Measurements from ENCODE around the gene ABCA7. TPM values are rescaled to one million over a fixed set of nuclear protein-coding genes. Genes with fewer than 3 reads are reported as not detected.

ABCA7 gene
- polyA plus RNA-seq, 1 donor from 2014 or later, result 51.8 TPM

- H3K9me3 ChIP-seq (ENCODE audit: low read length), result no peaks in the 10 kb centered on the region
- H3K27ac ChIP-seq (ENCODE audit: low read length), result no peak overlapping the region
- H4K20me1 ChIP-seq (ENCODE audit: insufficient read depth), result no peaks in the 10 kb centered on the region
- no peak overlapping the region for H2AFZ ChIP-seq (ENCODE audit: low read depth, low read length)
- no peaks in the 10 kb centered on the region for H3K9me2 ChIP-seq (ENCODE audit: insufficient read depth, low read length)
- no peak overlapping the region for H3K9ac ChIP-seq (ENCODE audit: low read length)
- no peak overlapping the region for H3K4me2 ChIP-seq (ENCODE audit: low read length)
- TF ChIP-seq RAD21 (conservative IDR thresholded peaks at IDR 0.05) (no peak), MXI1 (conservative IDR thresholded peaks at IDR 0.05; ENCODE audit: poor library complexity, severe bottlenecking) (no peak), SMC3 (conservative IDR thresholded peaks at IDR 0.05; ENCODE audit: poor library complexity) (no peak), EP300 (conservative IDR thresholded peaks at IDR 0.05; ENCODE audit: poor library complexity, severe bottlenecking) (no peak), EZH2 (IDR thresholded peaks at IDR 0.05; ENCODE audit: borderline replicate concordance, insufficient read depth, low read length, poor library complexity, severe bottlenecking) (no peak), CTCF (IDR thresholded peaks at IDR 0.05; ENCODE audit: poor library complexity, severe bottlenecking) (no peak), TAF1 (IDR thresholded peaks at IDR 0.05; ENCODE audit: low read depth) (no peak), POLR2AphosphoS5 (IDR thresholded peaks at IDR 0.05) (no peak)
- TF ChIP-seq, protein P1, sequence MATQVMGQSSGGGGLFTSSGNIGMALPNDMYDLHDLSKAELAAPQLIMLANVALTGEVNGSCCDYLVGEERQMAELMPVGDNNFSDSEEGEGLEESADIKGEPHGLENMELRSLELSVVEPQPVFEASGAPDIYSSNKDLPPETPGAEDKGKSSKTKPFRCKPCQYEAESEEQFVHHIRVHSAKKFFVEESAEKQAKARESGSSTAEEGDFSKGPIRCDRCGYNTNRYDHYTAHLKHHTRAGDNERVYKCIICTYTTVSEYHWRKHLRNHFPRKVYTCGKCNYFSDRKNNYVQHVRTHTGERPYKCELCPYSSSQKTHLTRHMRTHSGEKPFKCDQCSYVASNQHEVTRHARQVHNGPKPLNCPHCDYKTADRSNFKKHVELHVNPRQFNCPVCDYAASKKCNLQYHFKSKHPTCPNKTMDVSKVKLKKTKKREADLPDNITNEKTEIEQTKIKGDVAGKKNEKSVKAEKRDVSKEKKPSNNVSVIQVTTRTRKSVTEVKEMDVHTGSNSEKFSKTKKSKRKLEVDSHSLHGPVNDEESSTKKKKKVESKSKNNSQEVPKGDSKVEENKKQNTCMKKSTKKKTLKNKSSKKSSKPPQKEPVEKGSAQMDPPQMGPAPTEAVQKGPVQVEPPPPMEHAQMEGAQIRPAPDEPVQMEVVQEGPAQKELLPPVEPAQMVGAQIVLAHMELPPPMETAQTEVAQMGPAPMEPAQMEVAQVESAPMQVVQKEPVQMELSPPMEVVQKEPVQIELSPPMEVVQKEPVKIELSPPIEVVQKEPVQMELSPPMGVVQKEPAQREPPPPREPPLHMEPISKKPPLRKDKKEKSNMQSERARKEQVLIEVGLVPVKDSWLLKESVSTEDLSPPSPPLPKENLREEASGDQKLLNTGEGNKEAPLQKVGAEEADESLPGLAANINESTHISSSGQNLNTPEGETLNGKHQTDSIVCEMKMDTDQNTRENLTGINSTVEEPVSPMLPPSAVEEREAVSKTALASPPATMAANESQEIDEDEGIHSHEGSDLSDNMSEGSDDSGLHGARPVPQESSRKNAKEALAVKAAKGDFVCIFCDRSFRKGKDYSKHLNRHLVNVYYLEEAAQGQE (IDR thresholded peaks at IDR 0.05; ENCODE audit: borderline replicate concordance), result no peak
- peaks cover 2% of the 10 kb centered on the region for H3K79me2 ChIP-seq (replicated peaks; ENCODE audit: insufficient read depth, low read length)
- H3F3A ChIP-seq (ENCODE audit: insufficient read depth, low read length, poor library complexity, severe bottlenecking), result no peaks in the 10 kb centered on the region
- H3K27me3 ChIP-seq (ENCODE audit: insufficient read depth, low read depth, low read length), result no peaks in the 10 kb centered on the region
- no peaks in the 10 kb centered on the region for H3K36me3 ChIP-seq (ENCODE audit: insufficient read depth, low read length)
- no peak overlapping the region for H3K4me3 ChIP-seq (ENCODE audit: low read length)
Measured at GRCh38 chr19:1110809-1111640, 71.1 kb downstream of the ABCA7 start.

DNA sequence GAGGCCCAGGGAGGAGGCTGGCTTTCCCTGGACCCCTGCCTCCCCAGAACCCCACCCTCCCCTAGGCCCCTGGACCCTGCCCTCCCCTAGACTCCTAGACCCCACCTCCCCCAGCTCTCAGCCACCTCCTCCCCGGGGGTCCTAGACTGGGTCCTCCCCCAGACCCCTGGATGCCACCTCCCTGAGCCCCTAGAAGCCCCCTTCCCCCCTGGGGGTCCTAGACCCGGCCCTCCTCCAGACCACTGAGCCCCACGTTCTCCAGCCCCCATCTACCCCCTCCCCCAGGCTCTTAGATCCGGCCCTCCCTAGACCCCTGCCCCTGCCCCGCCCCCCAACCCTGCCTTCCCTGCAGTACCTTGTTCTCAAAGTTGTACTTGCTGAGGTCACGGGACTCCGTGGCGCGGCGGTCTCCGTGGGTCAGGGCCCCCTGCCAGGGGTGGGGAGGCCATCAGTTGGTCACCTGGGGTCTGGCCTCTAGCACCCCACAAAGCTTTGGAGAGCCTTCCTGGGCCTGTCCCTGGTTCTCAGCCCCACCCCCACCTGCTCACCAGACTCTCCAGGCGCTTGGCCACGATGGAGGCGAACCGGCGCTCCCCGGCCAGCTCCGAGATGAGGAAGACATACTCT is 71.8 kb downstream of the ABCA7 start:
- Histone ChIP-seq H3K4me2 (ENCODE audit: low read length) (no peak overlapping the region), H3K4me3 (ENCODE audit: low read length) (no peak overlapping the region), H3K79me2 (replicated peaks; ENCODE audit: insufficient read depth, low read length) (no peaks in the 10 kb centered on the region), H3K9me3 (ENCODE audit: low read length) (no peaks in the 10 kb centered on the region), H2AFZ (ENCODE audit: low read depth, low read length) (no peak overlapping the region), H3K27me3 (ENCODE audit: insufficient read depth, low read depth, low read length) (no peaks in the 10 kb centered on the region), H3K9ac (ENCODE audit: low read length) (no peak overlapping the region), H3K9me2 (ENCODE audit: insufficient read depth, low read length) (no peaks in the 10 kb centered on the region), H3K36me3 (ENCODE audit: insufficient read depth, low read length) (no peaks in the 10 kb centered on the region), H3F3A (ENCODE audit: insufficient read depth, low read length, poor library complexity, severe bottlenecking) (no peaks in the 10 kb centered on the region), H4K20me1 (ENCODE audit: insufficient read depth) (no peaks in the 10 kb centered on the region), H3K27ac (ENCODE audit: low read length) (no peak overlapping the region)
- TF ChIP-seq SMC3 (conservative IDR thresholded peaks at IDR 0.05; ENCODE audit: poor library complexity) (no peak), EZH2 (IDR thresholded peaks at IDR 0.05; ENCODE audit: borderline replicate concordance, insufficient read depth, low read length, poor library complexity, severe bottlenecking) (no peak), RAD21 (conservative IDR thresholded peaks at IDR 0.05) (no peak)
